GM12878 (cell line): ENCODE results near the gene PRKG1. TPM values are rescaled to one million over a fixed set of nuclear protein-coding genes. Genes with fewer than 3 reads are reported as not detected.

Source experiments
- ATAC-seq: fragments of 200-7000 bp; cut with Tn5 transposase; 3 replicates; pipeline ENCODE4 v1.9.1; 2020; ENCODE audit warnings: mild to moderate bottlenecking, moderate library complexity
- BruUV-seq: library from RNA; stranded (reverse); fragments of 400-500 nt; replicated peaks from 2 replicates; lab custom pipeline; 2021; lab: Mats Ljungman, UMichigan
- CTCF ChIA-PET: fragments of 300-600 bp; sonication (Branson Sonifier 250); formaldehyde crosslinking; extraction: SDS; loops from one replicate; lab custom pipeline; 2021; ENCODE audit warnings: inconsistent platforms; lab: Yijun Ruan, JAX
- POLR2A ChIA-PET: fragments of 350-600 bp; formaldehyde crosslinking; extraction: SDS; loops from one replicate; lab custom pipeline; 2021; ENCODE audit warnings: inconsistent platforms; lab: Charles Lee
- RAD21 ChIA-PET: fragments of 300-600 bp; sonication (Branson Sonifier 250); formaldehyde crosslinking; loops from one replicate; lab custom pipeline; 2023; ENCODE audit warnings: antibody characterized with exemption; ENCODE audit not compliant: unreplicated experiment; lab: Charles Lee
- SMC1A ChIA-PET: fragments of 300-600 bp; sonication (Branson Sonifier 250); formaldehyde crosslinking; loops from one replicate; lab custom pipeline; 2023; ENCODE audit not compliant: unreplicated experiment, uncharacterized antibody; lab: Charles Lee
- DNase-seq: peaks from one replicate; pipeline ENCODE4 v3.0.0-alpha.2; 2011; ENCODE audit warnings: low read depth, low spot score
- FAIRE-seq: peaks from 3 replicates; lab custom pipeline; 2011; peaks lifted over from hg19 to GRCh38; lab: Jason Lieb, UNC
- H2AFZ ChIP-seq: 2 replicates; pipeline ENCODE4 v1.6.0; 2011; ENCODE audit warnings: low read depth, low read length, control low read depth; ENCODE audit not compliant: control insufficient read depth
- H3K27ac ChIP-seq: 2 replicates; pipeline ENCODE4 v1.5.1; 2011; ENCODE audit warnings: control low read depth; ENCODE audit not compliant: control insufficient read depth, insufficient read depth
- H3K27me3 ChIP-seq, 2 experiments: replicated peaks in 1 of 2; 2 replicates each; pipeline versions ENCODE4 v1.6.0 to v1.6.1; 2011; ENCODE audit warnings: low read length in 1 of 2; ENCODE audit not compliant: control insufficient read depth in 2 of 2, insufficient read depth in 2 of 2
- H3K36me3 ChIP-seq, 2 experiments: 2 replicates each; pipeline ENCODE4 v1.5.1; 2011; ENCODE audit warnings: low read length in 1 of 2; ENCODE audit not compliant: control insufficient read depth in 2 of 2, insufficient read depth in 2 of 2
- H3K4me1 ChIP-seq: 2 replicates; pipeline ENCODE4 v1.6.1; 2011; ENCODE audit warnings: mild to moderate bottlenecking, low read length, moderate library complexity, mixed read lengths; ENCODE audit not compliant: control insufficient read depth, insufficient read depth
- H3K4me2 ChIP-seq: 2 replicates; pipeline ENCODE4 v1.6.0; 2011; ENCODE audit warnings: control low read depth; ENCODE audit not compliant: control insufficient read depth, insufficient read depth
- H3K4me3 ChIP-seq: fragments of 200-600 bp; sonication (generic); 2 replicates; pipeline ENCODE4 v1.5.1; 2016
- H3K79me2 ChIP-seq: 2 replicates; pipeline ENCODE4 v1.6.0; 2011; ENCODE audit warnings: low read length; ENCODE audit not compliant: control insufficient read depth, insufficient read depth
- H3K9ac ChIP-seq: 2 replicates; pipeline ENCODE4 v1.8.0; 2011; ENCODE audit warnings: low read length, control low read depth, mixed read lengths; ENCODE audit not compliant: control insufficient read depth, insufficient read depth
- H3K9me3 ChIP-seq: replicated peaks from 3 replicates; pipeline ENCODE4 v1.5.1; 2011; ENCODE audit warnings: mild to moderate bottlenecking, low read length; ENCODE audit not compliant: control insufficient read depth, insufficient read depth
- H4K20me1 ChIP-seq: 2 replicates; pipeline ENCODE4 v1.6.0; 2011; ENCODE audit not compliant: control insufficient read depth, insufficient read depth
- CREB1 ChIP-seq: IDR thresholded peaks from 2 replicates; pipeline ENCODE4 v1.6.1; 2012; ENCODE audit warnings: low read depth, mild to moderate bottlenecking, inconsistent platforms
- DPF2 ChIP-seq: fragments of 450-650 bp; IDR thresholded peaks from 2 replicates; pipeline ENCODE4 v1.6.1; 2017; ENCODE audit warnings: mild to moderate bottlenecking
- E2F4 ChIP-seq: IDR thresholded peaks from 2 replicates; pipeline ENCODE4 v1.6.1; 2012; ENCODE audit warnings: low read depth, low read length, improper control_type of control experiment
- KLF5 ChIP-seq: fragments of 450-650 bp; IDR thresholded peaks from 2 replicates; pipeline ENCODE4 v1.6.1; 2014; ENCODE audit warnings: mild to moderate bottlenecking; ENCODE audit not compliant: partially characterized antibody
- LARP7 ChIP-seq: fragments of 450-650 bp; IDR thresholded peaks from 2 replicates; pipeline ENCODE4 v1.6.1; 2017; ENCODE audit warnings: mild to moderate bottlenecking
- NRF1 ChIP-seq: conservative IDR thresholded peaks from 2 replicates; pipeline ENCODE4 v1.6.1; 2011; ENCODE audit warnings: mild to moderate bottlenecking, low read depth, low read length, improper control_type of control experiment
- WGBS: methylation state at CpG from one replicate; pipeline ENCODE4 v1.1.6; 2016; ENCODE audit warnings: low lambda C conversion rate; ENCODE audit not compliant: insufficient replicate concordance, insufficient coverage; ENCODE audit errors: missing lambda C conversion rate; 5-methylcytosine and 5-hydroxymethylcytosine counted together
- in situ Hi-C: fragments of 300-500 bp; cut with MboI; formaldehyde crosslinking; loops from 9 replicates; pipeline ENCODE4 v1.14.3; 2018; ENCODE audit warnings: mixed read lengths
- intact Hi-C: fragments of 100-400 bp; cut with micrococcal nuclease; formaldehyde crosslinking; loops from one replicate; pipeline ENCODE4 v1.14.2; 2022; ENCODE audit not compliant: unreplicated experiment
- polyA plus RNA-seq, 11 experiments: library from polyadenylated mRNA; depleted of rRNA in 4 of 11; unstranded in 6 of 11; stranded (reverse) in 5 of 11; fragments of >200 nt; fragmentation: Nextera tagmentation in 4 of 11; fragmentation: Illumina TruSeq in 1 of 11; extraction: Ambion mirVana in 4 of 11; extraction: Trizol in 1 of 11; gene quantifications; 1 replicate in 1 of 11; 2 replicates in 10 of 11; pipeline versions ENCODE4 v1.2.1 to v1.2.3, GENCODE V29; 2011 to 2016; ENCODE audit warnings: inconsistent platforms in 2 of 11, missing spikeins in 2 of 11, low read depth in 1 of 11
- total RNA-seq, 4 experiments: library from RNA; depleted of rRNA in 3 of 4; stranded (reverse); fragments of >200 nt in 3 of 4; fragmentation: Illumina TruSeq in 1 of 4; extraction: Trizol in 1 of 4; gene quantifications; 2 replicates each; pipeline versions ENCODE4 v1.2.1 to v1.2.3, GENCODE V29; 2013 to 2021

PRKG1 gene
- total and polyA plus RNA-seq, 10 of the 15 experiments (the other 5 are each of a cell fraction or from before 2014, with no cell fraction given), result 0.04 to 0.05 TPM; not detected in 8

- H3K79me2 ChIP-seq, result no peaks in the 10 kb centered on the region
- no peak overlapping the region for H3K27ac ChIP-seq
- H3K27me3 ChIP-seq, result no peaks in the 10 kb centered on the region
- intact Hi-C loops (no loop called here), in situ Hi-C loops (no loop called here)
- RAD21 ChIA-PET, result no interaction called here
- no peak overlapping the region for H3K4me3 ChIP-seq
- CTCF ChIA-PET, result no interaction called here
- ATAC-seq, result no peak
- BruUV-seq, result no TSS peak
- H3K36me3 ChIP-seq, result no peaks in the 10 kb centered on the region
- no peaks in the 10 kb centered on the region for H3K4me1 ChIP-seq
- 23% methylated on average over 8 of the region's 8 CpGs for WGBS
- no peak overlapping the region for H3K9ac ChIP-seq
- no peaks in the 10 kb centered on the region for H3K9me3 ChIP-seq
- POLR2A ChIA-PET, result no interaction called here
- no peak overlapping the region for H2AFZ ChIP-seq
- no peak overlapping the region for H3K4me2 ChIP-seq
- SMC1A ChIA-PET, result interaction anchor here (0.6 kb wide), 1 partner anchor 284 kb away, joined by 3 read pairs; no protein-coding TSS in a partner anchor
- FAIRE-seq, result no peak
- no peaks in the 10 kb centered on the region for H4K20me1 ChIP-seq
- no peak for DNase-seq
- TF ChIP-seq NRF1 (no peak), LARP7 (no peak), DPF2 (no peak), E2F4 (no peak), CREB1 (no peak), KLF5 (no peak)
Observed at GRCh38 chr10:52128056-52128683, 1053.9 kb downstream of the PRKG1 start.
